Islet precursor cell (in vitro differentiated cells): Measurements from ENCODE around the gene MBP.

Experiments used
- DNase-seq: peaks from one replicate; pipeline ENCODE4 v3.0.0-alpha.2; 2018

Gene MBP

GRCh38 chr18:77079954-77080682 is 52.5 kb downstream of the MBP start:
- no peak for DNase-seq

GRCh38 chr18:77079088-77079487 is 53.5 kb downstream of the MBP start:
- DNase-seq = no peak

- DNase-seq = no peak
Measured at GRCh38 chr18:77078690-77079070, 53.9 kb downstream of the MBP start.

GRCh38 chr18:77077941-77078689 is 54.5 kb downstream of the MBP start:
- no peak for DNase-seq

GRCh38 chr18:77077401-77077800 is 55.2 kb downstream of the MBP start:
- DNase-seq = no peak

- DNase-seq = no peak
Measured at GRCh38 chr18:77076111-77076510, 56.5 kb downstream of the MBP start.

- no peak for DNase-seq
Measured at GRCh38 chr18:77074431-77074830, 58.2 kb downstream of the MBP start.

GRCh38 chr18:77073336-77074093 is 59.1 kb downstream of the MBP start:
- no peak for DNase-seq

- DNase-seq = no peak
Measured at GRCh38 chr18:77072566-77072965, 60.0 kb downstream of the MBP start.

GRCh38 chr18:77071711-77072292 is 60.8 kb downstream of the MBP start:
- DNase-seq = no peak

- no peak for DNase-seq
Measured at GRCh38 chr18:77071061-77071460, 61.5 kb downstream of the MBP start.

GRCh38 chr18:77070627-77071026 is 62.0 kb downstream of the MBP start:
- DNase-seq = no peak

- DNase-seq = no peak
Measured at GRCh38 chr18:77069931-77070330, 62.7 kb downstream of the MBP start.

GRCh38 chr18:77069482-77069881 is 63.1 kb downstream of the MBP start:
- no peak for DNase-seq

GRCh38 chr18:77068321-77069312 is 64.0 kb downstream of the MBP start:
- DNase-seq = peak; percentile 75

- peak; percentile 91 for DNase-seq
Measured at GRCh38 chr18:77067291-77068061, 65.1 kb downstream of the MBP start.

- peak; percentile 85 for DNase-seq
Measured at GRCh38 chr18:77066689-77067088, 65.9 kb downstream of the MBP start.

- DNase-seq = no peak
Measured at GRCh38 chr18:77066101-77066500, 66.5 kb downstream of the MBP start.

GRCh38 chr18:77065221-77065981 is 67.2 kb downstream of the MBP start:
- no peak for DNase-seq

- no peak for DNase-seq
Measured at GRCh38 chr18:77063260-77063659, 69.3 kb downstream of the MBP start.
